ENCODE results near the gene NUP50. TPM values are rescaled to one million over a fixed set of nuclear protein-coding genes. Genes with fewer than 3 reads are reported as not detected.

NUP50 gene
- 100 to 1,000 TPM; 162 to 184 TPM for total RNA-seq

DNA sequence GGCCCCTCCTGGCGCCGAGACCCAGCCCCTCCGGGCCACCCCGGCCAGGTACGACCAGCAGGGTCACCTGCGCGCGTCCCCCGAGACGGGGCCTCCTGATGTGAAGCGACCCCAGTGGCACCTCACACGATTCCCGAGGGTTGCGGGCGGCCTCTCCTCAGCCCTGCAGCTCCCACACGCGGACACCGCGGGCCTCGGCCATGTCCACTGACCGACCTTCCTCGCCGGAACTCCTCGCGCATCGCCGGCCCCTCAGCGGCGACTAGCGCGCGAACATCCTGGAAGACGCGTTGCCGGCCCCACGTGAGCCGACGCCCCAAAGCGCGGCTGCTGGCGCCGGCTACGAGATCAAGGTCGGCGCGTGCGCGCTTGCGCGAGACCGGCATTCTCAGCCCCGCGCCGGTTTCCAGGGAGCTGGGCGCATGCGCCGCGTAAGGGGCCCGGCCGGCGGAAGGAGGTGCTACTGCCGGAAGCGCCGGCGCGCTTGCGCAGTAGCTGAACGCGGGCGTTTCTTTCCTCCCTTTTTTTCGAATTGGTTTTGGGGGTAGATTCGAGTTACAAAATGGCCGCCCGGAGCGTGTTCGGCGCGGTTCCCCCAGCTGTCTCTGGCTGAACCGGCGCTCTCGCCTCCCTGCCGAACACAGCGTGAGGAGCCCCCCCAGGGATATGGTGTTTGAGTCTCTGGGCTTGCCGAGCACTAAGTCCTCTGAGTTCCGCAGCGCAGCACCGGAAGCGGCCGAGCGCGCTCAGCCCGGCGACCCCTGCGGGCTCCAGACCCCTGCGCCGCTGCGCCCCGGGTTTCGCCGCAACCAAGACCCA, at the start of gene NUP50:
Gene NUP50 (plus strand): TSS at position 475 of the 819 bp plus-strand sequence. CDS start 4,253 bp downstream, outside the sequence.
- ATAC-seq (replicated peaks in 1 of 2): peak; percentile 90 to 92
- H3K36me3 Mint-ChIP-seq (ENCODE audit: insufficient read depth in 2 of 2): peaks cover 11 to 13% of the 10 kb centered on the region in 2 donors

GRCh38 chr22:45120440-45120839, 43.3 kb upstream of the NUP50 start:
- Mint-ChIP-seq H3K9me3 (peaks cover 0 to 2% of the 10 kb centered on the region in 2 donors), H3K27ac (no peak overlapping the region), H3K4me1 (ENCODE audit: low read depth) (no peaks in the 10 kb centered on the region), H3K27me3 (ENCODE audit: low read depth) (no peaks in the 10 kb centered on the region), H3K4me3 (no peak overlapping the region), H3K36me3 (ENCODE audit: insufficient read depth in 2 of 2) (no peaks in the 10 kb centered on the region)
- DNase-seq (no peak), ATAC-seq (replicated peaks in 1 of 2) (no peak)

More for the DNA sequence above, at the start of gene NUP50:
- Mint-ChIP-seq H3K9me3 (no peaks in the 10 kb centered on the region), H3K4me1 (ENCODE audit: low read depth) (peaks cover 59% of the 10 kb centered on the region), H3K27me3 (ENCODE audit: low read depth) (no peaks in the 10 kb centered on the region), H3K4me3 (peak within 1 kb of the TSS; percentile 95 to 97), H3K27ac (peak within 1 kb of the TSS; percentile 97)
- DNase-seq: peak; percentile 96 to 98

GRCh38 chr22:45120931-45121330, 42.8 kb upstream of the NUP50 start:
- H3K36me3 Mint-ChIP-seq (ENCODE audit: insufficient read depth in 2 of 2): no peaks in the 10 kb centered on the region
- DNase-seq (no peak), ATAC-seq (replicated peaks in 1 of 2) (no peak)
- no peak overlapping the region for H3K27ac Mint-ChIP-seq
- H3K4me3 Mint-ChIP-seq: no peak overlapping the region
- H3K4me1 Mint-ChIP-seq (ENCODE audit: low read depth): no peaks in the 10 kb centered on the region
- H3K27me3 Mint-ChIP-seq (ENCODE audit: low read depth): no peaks in the 10 kb centered on the region
- peaks cover 0 to 2% of the 10 kb centered on the region in 2 donors for H3K9me3 Mint-ChIP-seq

DNA sequence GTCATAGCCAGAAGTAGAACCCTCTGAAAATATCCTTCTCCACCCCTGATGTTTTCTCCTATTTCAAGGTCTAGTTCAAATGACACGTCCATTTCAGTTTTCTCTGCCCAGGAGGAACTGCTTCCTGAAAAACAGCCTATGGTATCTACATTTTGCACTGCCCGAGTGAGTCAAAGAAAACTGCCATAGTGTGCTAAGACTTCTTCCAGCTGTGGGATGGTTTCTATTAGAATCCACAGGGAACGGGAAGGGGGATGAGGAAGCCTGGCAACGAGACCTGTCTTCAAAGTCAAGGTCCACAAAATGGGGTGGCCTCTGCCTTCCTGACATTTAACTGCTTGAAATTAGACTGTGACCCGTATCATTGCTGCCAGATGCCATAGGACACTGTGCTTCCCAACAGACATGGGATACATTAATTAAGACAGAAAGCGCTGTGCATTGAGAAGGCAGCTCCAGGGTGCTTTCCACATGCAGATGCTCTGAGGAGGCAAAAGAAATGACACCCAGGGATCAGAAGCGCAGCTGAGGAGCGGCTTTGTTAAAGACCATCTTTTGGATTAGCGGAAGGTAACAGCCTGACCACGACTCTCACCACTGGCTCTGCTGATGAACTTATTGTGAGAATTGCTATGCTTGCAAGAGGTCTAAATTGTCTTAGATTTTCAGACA, 39.4 kb upstream of the NUP50 start:
- no peak for ATAC-seq (replicated peaks in 1 of 2)
- Mint-ChIP-seq H3K4me1 (ENCODE audit: low read depth) (peaks cover 4% of the 10 kb centered on the region), H3K9me3 (no peaks in the 10 kb centered on the region), H3K27ac (no peak overlapping the region), H3K36me3 (ENCODE audit: insufficient read depth in 2 of 2) (no peaks in the 10 kb centered on the region), H3K4me3 (no peak overlapping the region), H3K27me3 (ENCODE audit: low read depth) (no peaks in the 10 kb centered on the region)
- DNase-seq: no peak

DNA sequence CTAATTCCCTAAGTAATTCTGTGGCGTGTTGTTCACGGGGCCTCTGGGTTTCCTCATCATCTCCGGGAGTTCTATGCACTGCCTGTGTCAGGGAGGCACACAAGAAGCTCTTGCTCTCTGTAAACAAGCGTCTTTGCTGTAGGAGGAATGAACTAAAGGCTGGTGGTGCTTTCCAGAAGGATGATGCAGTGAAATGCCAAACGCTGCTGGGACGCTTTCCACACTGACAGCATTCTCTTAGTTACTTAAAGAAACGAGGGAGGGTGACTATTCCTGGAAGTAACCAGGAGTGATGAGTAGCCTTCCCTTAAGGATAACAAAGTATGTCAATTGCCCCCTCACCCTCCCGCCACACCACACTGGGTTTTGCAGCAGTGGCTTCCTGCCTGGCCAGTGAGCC, 38.5 kb upstream of the NUP50 start:
- Mint-ChIP-seq H3K27ac (no peak overlapping the region), H3K9me3 (no peaks in the 10 kb centered on the region), H3K36me3 (ENCODE audit: insufficient read depth in 2 of 2) (no peaks in the 10 kb centered on the region), H3K4me3 (no peak overlapping the region), H3K4me1 (ENCODE audit: low read depth) (peaks cover 13% of the 10 kb centered on the region), H3K27me3 (ENCODE audit: low read depth) (no peaks in the 10 kb centered on the region)
- no peak for ATAC-seq (replicated peaks in 1 of 2)
- DNase-seq: no peak

DNA sequence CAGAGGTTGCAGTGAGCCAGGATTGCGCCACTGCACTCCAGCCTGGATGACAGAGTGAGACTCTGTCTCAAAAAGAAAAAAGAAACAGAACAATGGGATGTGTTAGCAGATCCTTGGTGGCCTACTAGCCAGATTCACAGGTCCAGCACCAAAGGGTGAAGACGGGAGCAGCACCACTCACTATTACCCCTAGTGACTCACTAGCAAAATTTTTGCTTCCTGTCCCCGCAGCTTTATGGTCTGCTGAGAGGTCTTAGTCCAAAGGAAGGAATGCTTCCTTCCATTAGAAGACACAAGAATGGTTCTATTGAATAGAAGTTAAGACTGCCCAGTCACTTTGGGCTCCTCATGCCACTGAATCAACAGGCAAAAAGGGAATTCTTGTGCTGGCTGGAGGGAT, 35.9 kb upstream of the NUP50 start:
- ATAC-seq (replicated peaks in 1 of 2) (no peak), DNase-seq (no peak)
- Mint-ChIP-seq H3K27me3 (ENCODE audit: low read depth) (no peaks in the 10 kb centered on the region), H3K4me3 (peak overlapping the region in 1 of 2 donors; percentile 13), H3K4me1 (ENCODE audit: low read depth) (peaks cover 33% of the 10 kb centered on the region), H3K9me3 (no peaks in the 10 kb centered on the region), H3K27ac (peak overlapping the region; percentile 48), H3K36me3 (ENCODE audit: insufficient read depth in 2 of 2) (peaks cover 0 to 6% of the 10 kb centered on the region in 2 donors)

GRCh38 chr22:45129703-45130524, 33.8 kb upstream of the NUP50 start:
- peaks cover 1 to 2% of the 10 kb centered on the region in 2 donors for H3K9me3 Mint-ChIP-seq
- DNase-seq (peak; percentile 23 to 60), ATAC-seq (replicated peaks in 1 of 2) (peak; percentile 96 to 97)
- H3K4me1 Mint-ChIP-seq (ENCODE audit: low read depth): peaks cover 33% of the 10 kb centered on the region
- peaks cover 12 to 19% of the 10 kb centered on the region in 2 donors for H3K36me3 Mint-ChIP-seq (ENCODE audit: insufficient read depth in 2 of 2)
- H3K27me3 Mint-ChIP-seq (ENCODE audit: low read depth): no peaks in the 10 kb centered on the region
- peak overlapping the region; percentile 58 for H3K27ac Mint-ChIP-seq
- H3K4me3 Mint-ChIP-seq: peak overlapping the region; percentile 61 to 76

GRCh38 chr22:45130891-45131290, 32.8 kb upstream of the NUP50 start:
- peak overlapping the region; percentile 29 for H3K27ac Mint-ChIP-seq

GRCh38 chr22:45131749-45132148, 32.0 kb upstream of the NUP50 start:
- peaks cover 33% of the 10 kb centered on the region for H3K4me1 Mint-ChIP-seq (ENCODE audit: low read depth)
- peaks cover 12 to 21% of the 10 kb centered on the region in 2 donors for H3K36me3 Mint-ChIP-seq (ENCODE audit: insufficient read depth in 2 of 2)
- H3K4me3 Mint-ChIP-seq: peak overlapping the region in 1 of 2 donors; percentile 16
- peaks cover 1 to 2% of the 10 kb centered on the region in 2 donors for H3K9me3 Mint-ChIP-seq
- no peak for DNase-seq
- no peak overlapping the region for H3K27ac Mint-ChIP-seq
- no peak for ATAC-seq (replicated peaks in 1 of 2)
- H3K27me3 Mint-ChIP-seq (ENCODE audit: low read depth): no peaks in the 10 kb centered on the region

More at GRCh38 chr22:45130891-45131290, 32.8 kb upstream of the NUP50 start:
- ATAC-seq (replicated peaks in 1 of 2) (no peak), DNase-seq (no peak)
- Mint-ChIP-seq H3K4me3 (peak overlapping the region; percentile 32 to 55), H3K27me3 (ENCODE audit: low read depth) (no peaks in the 10 kb centered on the region), H3K36me3 (ENCODE audit: insufficient read depth in 2 of 2) (peaks cover 12 to 20% of the 10 kb centered on the region in 2 donors), H3K4me1 (ENCODE audit: low read depth) (peaks cover 33% of the 10 kb centered on the region), H3K9me3 (peaks cover 1 to 2% of the 10 kb centered on the region in 2 donors)

- no peak overlapping the region for H3K27ac Mint-ChIP-seq
- DNase-seq (no peak), ATAC-seq (replicated peaks in 1 of 2) (no peak)
- peaks cover 29% of the 10 kb centered on the region for H3K4me1 Mint-ChIP-seq (ENCODE audit: low read depth)
- no peak overlapping the region for H3K4me3 Mint-ChIP-seq
- H3K36me3 Mint-ChIP-seq (ENCODE audit: insufficient read depth in 2 of 2): peaks cover 12 to 21% of the 10 kb centered on the region in 2 donors
- H3K9me3 Mint-ChIP-seq: peaks cover 1 to 2% of the 10 kb centered on the region in 2 donors
- H3K27me3 Mint-ChIP-seq (ENCODE audit: low read depth): no peaks in the 10 kb centered on the region
Observed at GRCh38 chr22:45134313-45134712, 29.4 kb upstream of the NUP50 start.

DNA sequence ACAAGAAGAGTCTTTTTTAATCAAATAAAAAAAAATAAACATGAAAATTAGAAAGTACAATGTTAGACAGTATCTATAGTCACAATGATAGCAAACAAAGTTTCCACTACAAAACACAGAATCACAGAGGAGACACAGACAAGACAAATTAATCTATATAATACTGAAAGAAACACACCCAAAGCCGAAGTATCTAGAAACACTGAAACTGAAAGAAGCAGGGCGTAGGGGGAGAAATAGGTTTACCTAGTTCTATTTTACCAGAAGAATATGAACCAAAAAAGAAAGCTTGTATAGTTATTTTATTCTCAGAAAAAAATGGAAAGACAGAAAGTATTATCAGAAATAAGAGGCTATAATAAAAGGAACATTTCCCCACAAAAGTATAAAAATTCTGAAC, 27.1 kb upstream of the NUP50 start:
- Mint-ChIP-seq H3K36me3 (ENCODE audit: insufficient read depth in 2 of 2) (peaks cover 12 to 21% of the 10 kb centered on the region in 2 donors), H3K27me3 (ENCODE audit: low read depth) (no peaks in the 10 kb centered on the region), H3K9me3 (peaks cover 1 to 2% of the 10 kb centered on the region in 2 donors), H3K4me3 (peak overlapping the region in 1 of 2 donors; percentile 71), H3K4me1 (ENCODE audit: low read depth) (peaks cover 6% of the 10 kb centered on the region), H3K27ac (no peak overlapping the region)
- DNase-seq (no peak), ATAC-seq (replicated peaks in 1 of 2) (no peak)

DNA sequence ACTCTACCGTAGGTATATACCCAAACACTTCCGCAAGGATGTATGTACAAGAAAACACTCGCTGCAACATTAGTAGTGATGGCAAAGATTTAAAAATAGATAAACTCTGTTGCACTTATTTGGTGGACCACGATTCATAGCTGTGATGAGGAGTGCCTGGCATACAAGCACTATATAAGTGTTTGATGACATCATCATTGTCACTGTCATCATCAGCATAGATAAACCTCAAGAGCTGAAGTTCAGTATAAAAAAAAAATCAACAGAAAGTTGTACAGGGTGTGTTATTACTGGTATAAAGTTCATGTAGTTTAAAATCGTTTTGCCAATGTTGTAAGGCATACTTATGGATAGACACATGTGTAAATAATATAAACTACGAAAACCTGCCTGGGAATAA, 24.0 kb upstream of the NUP50 start:
- Mint-ChIP-seq H3K27me3 (ENCODE audit: low read depth) (no peaks in the 10 kb centered on the region), H3K27ac (no peak overlapping the region), H3K4me1 (ENCODE audit: low read depth) (no peaks in the 10 kb centered on the region), H3K9me3 (no peaks in the 10 kb centered on the region), H3K4me3 (no peak overlapping the region), H3K36me3 (ENCODE audit: insufficient read depth in 2 of 2) (peaks cover 6 to 10% of the 10 kb centered on the region in 2 donors)
- DNase-seq: no peak
- ATAC-seq (replicated peaks in 1 of 2): no peak
